ENCODE results near the gene PCED1A.
"Not testable (repeated sequence)": the region's sequence is repeated elsewhere in the genome, so short reads cannot be mapped to it uniquely, and the experiment has no call there.

Gene PCED1A

DNA sequence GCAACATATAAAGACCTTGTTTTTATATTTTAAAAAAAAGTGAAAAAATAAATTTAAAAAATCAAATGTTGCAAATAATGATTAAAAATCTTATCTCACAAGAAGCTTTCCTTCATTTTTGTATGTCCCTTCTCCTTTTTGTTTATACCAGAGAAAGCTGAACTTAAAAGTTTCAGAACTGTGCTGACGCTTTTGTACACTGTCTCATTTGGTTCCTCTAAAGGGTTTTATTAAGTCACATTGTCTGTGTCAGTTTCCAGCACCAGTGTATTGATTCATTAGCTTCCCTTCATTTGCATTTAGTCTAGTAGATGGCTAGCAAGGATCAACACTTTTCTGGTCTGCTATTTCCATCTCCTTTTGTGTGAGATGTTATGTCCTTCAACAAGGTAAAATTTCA, 6.7 kb downstream of the PCED1A start:
- DNase-seq (ENCODE audit: low read depth in 1 of 2, low spot score in 1 of 2) = no peak
- H3K27me3 ChIP-seq (ENCODE audit: insufficient read depth, poor library complexity, severe bottlenecking) = no peaks in the 10 kb centered on the region
- H3K4me3 ChIP-seq (replicated peaks; ENCODE audit: insufficient read depth, low read length) = no peak overlapping the region
- no peak overlapping the region for H3K27ac ChIP-seq (replicated peaks)
- TF ChIP-seq POLR2AphosphoS5 (IDR thresholded peaks at IDR 0.05; ENCODE audit: low read depth) = no peak
- TF ChIP-seq, protein P1, sequence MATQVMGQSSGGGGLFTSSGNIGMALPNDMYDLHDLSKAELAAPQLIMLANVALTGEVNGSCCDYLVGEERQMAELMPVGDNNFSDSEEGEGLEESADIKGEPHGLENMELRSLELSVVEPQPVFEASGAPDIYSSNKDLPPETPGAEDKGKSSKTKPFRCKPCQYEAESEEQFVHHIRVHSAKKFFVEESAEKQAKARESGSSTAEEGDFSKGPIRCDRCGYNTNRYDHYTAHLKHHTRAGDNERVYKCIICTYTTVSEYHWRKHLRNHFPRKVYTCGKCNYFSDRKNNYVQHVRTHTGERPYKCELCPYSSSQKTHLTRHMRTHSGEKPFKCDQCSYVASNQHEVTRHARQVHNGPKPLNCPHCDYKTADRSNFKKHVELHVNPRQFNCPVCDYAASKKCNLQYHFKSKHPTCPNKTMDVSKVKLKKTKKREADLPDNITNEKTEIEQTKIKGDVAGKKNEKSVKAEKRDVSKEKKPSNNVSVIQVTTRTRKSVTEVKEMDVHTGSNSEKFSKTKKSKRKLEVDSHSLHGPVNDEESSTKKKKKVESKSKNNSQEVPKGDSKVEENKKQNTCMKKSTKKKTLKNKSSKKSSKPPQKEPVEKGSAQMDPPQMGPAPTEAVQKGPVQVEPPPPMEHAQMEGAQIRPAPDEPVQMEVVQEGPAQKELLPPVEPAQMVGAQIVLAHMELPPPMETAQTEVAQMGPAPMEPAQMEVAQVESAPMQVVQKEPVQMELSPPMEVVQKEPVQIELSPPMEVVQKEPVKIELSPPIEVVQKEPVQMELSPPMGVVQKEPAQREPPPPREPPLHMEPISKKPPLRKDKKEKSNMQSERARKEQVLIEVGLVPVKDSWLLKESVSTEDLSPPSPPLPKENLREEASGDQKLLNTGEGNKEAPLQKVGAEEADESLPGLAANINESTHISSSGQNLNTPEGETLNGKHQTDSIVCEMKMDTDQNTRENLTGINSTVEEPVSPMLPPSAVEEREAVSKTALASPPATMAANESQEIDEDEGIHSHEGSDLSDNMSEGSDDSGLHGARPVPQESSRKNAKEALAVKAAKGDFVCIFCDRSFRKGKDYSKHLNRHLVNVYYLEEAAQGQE (IDR thresholded peaks at IDR 0.05; ENCODE audit: insufficient replicate concordance, low read depth) = no peak
- TF ChIP-seq SPI1 (IDR thresholded peaks at IDR 0.05; ENCODE audit: borderline replicate concordance, low read depth) = no peak
- TF ChIP-seq, protein P2, sequence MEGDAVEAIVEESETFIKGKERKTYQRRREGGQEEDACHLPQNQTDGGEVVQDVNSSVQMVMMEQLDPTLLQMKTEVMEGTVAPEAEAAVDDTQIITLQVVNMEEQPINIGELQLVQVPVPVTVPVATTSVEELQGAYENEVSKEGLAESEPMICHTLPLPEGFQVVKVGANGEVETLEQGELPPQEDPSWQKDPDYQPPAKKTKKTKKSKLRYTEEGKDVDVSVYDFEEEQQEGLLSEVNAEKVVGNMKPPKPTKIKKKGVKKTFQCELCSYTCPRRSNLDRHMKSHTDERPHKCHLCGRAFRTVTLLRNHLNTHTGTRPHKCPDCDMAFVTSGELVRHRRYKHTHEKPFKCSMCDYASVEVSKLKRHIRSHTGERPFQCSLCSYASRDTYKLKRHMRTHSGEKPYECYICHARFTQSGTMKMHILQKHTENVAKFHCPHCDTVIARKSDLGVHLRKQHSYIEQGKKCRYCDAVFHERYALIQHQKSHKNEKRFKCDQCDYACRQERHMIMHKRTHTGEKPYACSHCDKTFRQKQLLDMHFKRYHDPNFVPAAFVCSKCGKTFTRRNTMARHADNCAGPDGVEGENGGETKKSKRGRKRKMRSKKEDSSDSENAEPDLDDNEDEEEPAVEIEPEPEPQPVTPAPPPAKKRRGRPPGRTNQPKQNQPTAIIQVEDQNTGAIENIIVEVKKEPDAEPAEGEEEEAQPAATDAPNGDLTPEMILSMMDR (IDR thresholded peaks at IDR 0.05; ENCODE audit: insufficient read depth, low read length) = no peak
- no peak for TF ChIP-seq GABPA (IDR thresholded peaks at IDR 0.05; ENCODE audit: low read depth)

DNA sequence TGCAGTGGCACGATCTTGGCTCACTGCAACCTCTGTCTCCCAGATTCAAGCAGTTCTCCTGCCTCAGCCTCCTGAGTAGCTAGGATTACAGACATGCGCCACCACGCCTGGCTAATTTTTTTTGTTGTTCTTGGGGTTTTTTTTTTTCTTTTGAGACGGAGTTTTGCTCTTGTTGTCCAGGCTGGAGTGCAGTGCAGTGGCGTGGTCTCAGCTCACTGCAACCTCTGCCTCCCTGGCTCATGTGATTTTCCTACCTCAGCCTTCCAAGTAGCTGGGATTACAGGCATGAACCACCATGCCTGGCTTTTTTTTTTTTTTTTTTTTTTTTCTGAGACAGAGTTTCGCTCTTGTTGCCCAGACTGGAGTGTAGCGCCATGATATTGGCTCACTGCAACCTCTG, 9.2 kb downstream of the PCED1A start:
- H3K27ac ChIP-seq (replicated peaks); H3K27me3 ChIP-seq (ENCODE audit: insufficient read depth, poor library complexity, severe bottlenecking); DNase-seq (ENCODE audit: low read depth in 1 of 2, low spot score in 1 of 2); H3K4me3 ChIP-seq (replicated peaks; ENCODE audit: insufficient read depth, low read length): not testable (repeated sequence)

DNA sequence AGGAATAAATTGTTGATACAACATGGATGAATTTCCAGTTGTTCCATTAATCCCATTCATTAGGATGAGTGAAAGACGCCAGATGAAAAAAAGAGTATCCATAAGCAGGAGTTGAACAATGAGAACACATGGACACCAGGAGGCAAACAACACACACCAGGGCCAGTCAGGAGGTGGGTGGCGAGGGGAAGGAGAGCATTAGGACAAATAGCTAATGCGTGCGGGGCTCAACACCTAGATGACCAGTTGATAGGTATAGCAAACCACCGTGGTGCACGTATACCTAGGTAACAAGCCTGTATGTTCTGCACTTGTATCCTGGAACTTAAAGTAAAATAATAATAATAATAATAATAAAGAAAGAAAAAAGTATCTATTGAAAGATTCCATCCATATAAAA, 11.1 kb downstream of the PCED1A start:
- Histone ChIP-seq H3K4me3 (replicated peaks; ENCODE audit: insufficient read depth, low read length) (no peak overlapping the region), H3K27ac (replicated peaks) (no peak overlapping the region), H3K27me3 (ENCODE audit: insufficient read depth, poor library complexity, severe bottlenecking) (peaks cover 9% of the 10 kb centered on the region)
- TF ChIP-seq, protein P1 (IDR thresholded peaks at IDR 0.05; ENCODE audit: insufficient replicate concordance, low read depth) = no peak
- TF ChIP-seq, protein P2 (IDR thresholded peaks at IDR 0.05; ENCODE audit: insufficient read depth, low read length) = no peak
- TF ChIP-seq SPI1 (IDR thresholded peaks at IDR 0.05; ENCODE audit: borderline replicate concordance, low read depth) = no peak
- no peak for DNase-seq (ENCODE audit: low read depth in 1 of 2, low spot score in 1 of 2)

DNA sequence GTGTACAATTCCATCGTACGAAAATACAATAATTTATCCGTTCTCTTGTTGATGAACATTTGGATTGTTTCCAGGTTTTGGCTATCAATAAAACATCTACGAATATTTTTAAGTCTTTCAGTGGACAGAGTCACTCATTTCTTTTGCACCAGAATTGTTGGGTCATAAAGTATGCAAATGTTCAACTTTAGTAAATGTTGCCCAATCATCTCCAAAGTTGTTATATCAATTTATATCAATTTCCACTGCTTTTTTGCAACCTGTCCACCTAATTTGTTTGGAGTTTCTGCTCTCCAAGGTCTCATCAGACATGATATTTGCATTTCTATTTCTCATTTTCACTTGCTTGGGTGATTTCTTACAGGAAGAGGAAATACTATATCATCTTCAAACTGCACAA, 13.8 kb downstream of the PCED1A start:
- no peak overlapping the region for H3K27ac ChIP-seq (replicated peaks)
- peaks cover 12% of the 10 kb centered on the region for H3K27me3 ChIP-seq (ENCODE audit: insufficient read depth, poor library complexity, severe bottlenecking)
- no peak overlapping the region for H3K4me3 ChIP-seq (replicated peaks; ENCODE audit: insufficient read depth, low read length)
- no peak for TF ChIP-seq SPI1 (IDR thresholded peaks at IDR 0.05; ENCODE audit: borderline replicate concordance, low read depth)
- no peak for TF ChIP-seq GABPA (IDR thresholded peaks at IDR 0.05; ENCODE audit: low read depth)
- TF ChIP-seq, protein P1 (IDR thresholded peaks at IDR 0.05; ENCODE audit: insufficient replicate concordance, low read depth) = no peak
- TF ChIP-seq, protein P2 (IDR thresholded peaks at IDR 0.05; ENCODE audit: insufficient read depth, low read length) = no peak
- TF ChIP-seq POLR2AphosphoS5 (IDR thresholded peaks at IDR 0.05; ENCODE audit: low read depth) = no peak
- DNase-seq (ENCODE audit: low read depth in 1 of 2, low spot score in 1 of 2) = no peak
